ENCODE measurements around the gene CIAO1.

Gene CIAO1

GRCh38 chr2:96316999-96317398 lies 51.0 kb downstream of the CIAO1 start:
- TF ChIP-seq CTCF (conservative IDR thresholded peaks at IDR 0.05; ENCODE audit: low read depth, low read length): no peak
- DNase-seq (ENCODE audit: low read depth): no peak
- no peak overlapping the region for H3K4me3 ChIP-seq (ENCODE audit: low read length)

- no peak for DNase-seq (ENCODE audit: low read depth)
- no peak overlapping the region for H3K4me3 ChIP-seq (ENCODE audit: low read length)
- TF ChIP-seq CTCF (conservative IDR thresholded peaks at IDR 0.05; ENCODE audit: low read depth, low read length): no peak
Measured at GRCh38 chr2:96317584-96317997, 51.6 kb downstream of the CIAO1 start.

- no peak overlapping the region for H3K4me3 ChIP-seq (ENCODE audit: low read length)
- TF ChIP-seq CTCF (conservative IDR thresholded peaks at IDR 0.05; ENCODE audit: low read depth, low read length): no peak
- DNase-seq (ENCODE audit: low read depth): no peak
Measured at GRCh38 chr2:96318723-96319122, 52.7 kb downstream of the CIAO1 start.

GRCh38 chr2:96319396-96319795 lies 53.4 kb downstream of the CIAO1 start:
- no peak for TF ChIP-seq CTCF (conservative IDR thresholded peaks at IDR 0.05; ENCODE audit: low read depth, low read length)
- H3K4me3 ChIP-seq (ENCODE audit: low read length): no peak overlapping the region
- DNase-seq (ENCODE audit: low read depth): no peak

- no peak for DNase-seq (ENCODE audit: low read depth)
- no peak for TF ChIP-seq CTCF (conservative IDR thresholded peaks at IDR 0.05; ENCODE audit: low read depth, low read length)
- no peak overlapping the region for H3K4me3 ChIP-seq (ENCODE audit: low read length)
Measured at GRCh38 chr2:96320326-96320725, 54.3 kb downstream of the CIAO1 start.

- H3K4me3 ChIP-seq (ENCODE audit: low read length): peak overlapping the region; percentile 52
- DNase-seq (ENCODE audit: low read depth): no peak
- no peak for TF ChIP-seq CTCF (conservative IDR thresholded peaks at IDR 0.05; ENCODE audit: low read depth, low read length)
Measured at GRCh38 chr2:96320728-96321622, 55.0 kb downstream of the CIAO1 start.

All from retinal pigment epithelial cell (primary cell).